Myocyte (in vitro differentiated cells): ENCODE measurements around the gene PGAP6. TPM values are rescaled to one million over a fixed set of nuclear protein-coding genes. Genes with fewer than 3 reads are reported as not detected.
A peak's percentile ranks its signal among the peaks of the same experiment; 100 is the strongest.
"Not testable (repeated sequence)": the region's sequence is repeated elsewhere in the genome, so short reads cannot be mapped to it uniquely, and the experiment has no call there.

Experiments
- DNase-seq: peaks from one replicate; pipeline ENCODE4 v3.0.0-alpha.2; 2012; ENCODE audit warnings: low read depth
- total RNA-seq: library from RNA; depleted of rRNA; stranded (reverse); fragments of >200 nt; gene quantifications from 2 replicates; pipeline ENCODE4 v1.2.3, GENCODE V29; 2014

The PGAP6 gene
- total RNA-seq, 1 donor from 2014 or later = 53.4 TPM

DNA sequence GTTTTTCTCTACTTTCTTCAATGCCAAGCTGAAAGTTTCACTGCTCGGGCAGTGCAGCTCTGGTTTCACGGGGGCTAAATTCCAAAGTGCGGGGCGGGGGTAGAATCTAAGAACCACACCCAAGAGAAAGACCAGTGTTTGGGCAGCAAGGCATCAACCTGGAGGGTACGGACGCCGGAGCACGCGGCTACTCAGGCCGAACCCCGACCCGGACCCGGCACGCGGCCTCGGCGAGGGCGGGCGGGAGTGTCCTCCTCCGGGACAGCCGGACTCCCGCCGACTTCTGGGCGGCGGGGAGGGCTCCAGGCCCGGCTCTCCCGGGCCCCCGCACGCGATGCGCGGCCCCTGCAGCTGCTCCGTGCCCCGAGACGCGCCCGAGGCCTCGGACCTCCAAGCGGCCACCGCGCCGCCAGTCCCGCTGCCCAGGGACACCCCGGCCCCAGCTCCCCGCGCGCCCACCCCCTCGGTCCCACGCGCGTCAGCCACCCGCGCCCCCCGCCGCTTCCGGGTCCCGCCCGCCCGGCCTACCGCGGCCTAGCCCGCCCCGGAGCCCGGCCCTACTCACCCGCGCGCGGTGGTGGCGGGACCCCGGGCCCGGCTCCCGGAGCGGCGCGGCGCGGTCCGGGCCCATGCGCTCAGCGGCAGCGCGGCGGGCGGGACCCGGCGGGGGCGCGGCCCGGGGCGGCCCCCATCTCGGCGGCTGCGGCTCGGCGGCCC lies 29.8 kb downstream of the PGAP6 start:
- DNase-seq = peak; percentile 44

DNA sequence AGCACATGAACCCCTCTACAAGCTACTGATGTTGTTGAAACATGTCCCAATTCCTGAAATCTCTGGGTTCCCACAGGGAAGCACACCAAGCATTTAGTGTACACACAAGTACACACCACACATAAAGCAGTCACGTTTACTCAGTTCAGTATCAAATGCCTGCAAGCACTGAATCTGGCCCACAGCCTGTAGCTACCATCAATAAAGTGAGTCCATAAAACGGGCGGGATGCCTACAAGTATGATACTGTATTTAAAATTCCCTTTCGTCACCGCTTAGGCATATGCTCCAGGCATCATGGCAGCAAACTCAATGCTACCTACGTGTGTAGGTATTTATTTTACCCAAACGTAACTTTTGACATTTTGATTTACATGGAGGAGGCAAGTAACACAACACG lies 31.6 kb downstream of the PGAP6 start:
- DNase-seq = no peak

DNA sequence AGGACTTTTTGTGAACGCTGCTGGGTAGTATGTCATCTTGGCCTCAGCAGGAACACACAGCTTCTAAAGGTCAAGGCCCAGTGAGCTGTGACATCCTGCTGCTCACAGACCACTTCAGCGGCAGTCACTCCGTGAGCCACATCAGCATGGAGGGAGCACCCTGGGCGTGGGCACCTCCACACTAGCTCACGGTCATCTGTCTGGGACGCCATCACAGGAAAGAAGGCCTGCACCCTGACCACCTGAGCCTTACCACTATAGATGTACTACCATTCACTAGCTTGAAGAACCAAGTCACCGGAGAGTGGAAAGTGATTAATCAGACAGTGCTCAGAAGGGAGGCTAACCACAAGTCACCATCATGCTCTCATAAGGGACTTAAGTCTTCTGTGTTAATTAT lies 32.6 kb downstream of the PGAP6 start:
- no peak for DNase-seq

DNA sequence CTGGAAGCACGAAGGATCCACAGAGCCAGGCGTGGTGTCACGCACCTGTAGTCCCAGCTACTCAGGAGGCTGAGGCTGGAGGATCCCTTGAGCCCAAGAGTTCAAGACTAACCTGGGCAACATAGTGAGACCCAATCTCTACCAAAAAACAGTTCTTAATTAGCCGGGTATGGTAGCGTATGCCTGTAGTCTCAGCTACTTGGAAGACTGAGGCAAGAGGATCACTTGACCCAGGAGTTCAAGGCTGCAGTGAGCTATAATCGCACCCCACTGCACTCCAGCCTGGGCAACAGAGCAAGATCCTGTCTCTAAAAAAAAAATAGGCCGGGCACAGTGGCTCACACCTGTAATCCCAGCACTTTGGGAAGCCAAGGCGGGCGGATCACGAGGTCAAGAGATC lies 33.3 kb downstream of the PGAP6 start:
- not testable (repeated sequence) for DNase-seq

DNA sequence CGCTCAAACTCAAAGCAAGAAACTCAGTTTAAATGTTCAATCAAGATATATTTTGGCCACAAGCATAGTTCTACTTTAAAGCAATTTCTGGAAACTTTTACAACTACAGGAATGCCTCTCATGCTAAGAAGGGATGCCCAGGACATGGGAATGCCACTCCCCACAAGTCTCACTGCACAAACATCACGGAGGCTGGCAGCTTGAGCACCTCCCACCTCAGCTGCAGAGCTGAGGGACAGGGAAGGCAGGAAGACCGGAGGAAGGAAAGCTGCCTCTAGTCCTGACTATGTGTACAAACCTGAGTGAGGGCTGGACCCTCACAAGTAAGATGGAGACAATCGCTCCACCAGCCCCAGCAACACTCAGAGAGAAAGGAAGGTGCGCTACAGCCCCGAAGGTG lies 34.6 kb downstream of the PGAP6 start:
- no peak for DNase-seq

DNA sequence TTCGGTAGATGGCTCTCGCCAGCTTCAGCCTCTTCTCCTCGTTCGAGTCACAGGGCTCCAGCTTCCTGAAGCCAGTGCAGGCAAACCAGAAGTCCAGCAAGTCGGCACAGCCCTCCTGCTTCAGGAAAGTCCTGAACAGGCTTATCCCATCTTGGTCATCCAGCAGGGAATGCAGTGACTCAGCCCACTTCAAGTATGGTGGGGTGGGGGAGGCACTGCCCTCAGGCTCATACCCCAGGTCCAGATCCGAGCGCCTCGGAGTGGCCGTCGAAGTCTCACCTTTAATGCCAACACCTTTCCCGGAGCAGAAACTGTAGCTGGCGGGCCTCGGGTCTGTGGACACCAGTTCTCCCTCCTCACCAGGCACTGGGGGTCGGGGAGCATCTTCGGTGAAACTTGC lies 35.2 kb downstream of the PGAP6 start:
- no peak for DNase-seq

DNA sequence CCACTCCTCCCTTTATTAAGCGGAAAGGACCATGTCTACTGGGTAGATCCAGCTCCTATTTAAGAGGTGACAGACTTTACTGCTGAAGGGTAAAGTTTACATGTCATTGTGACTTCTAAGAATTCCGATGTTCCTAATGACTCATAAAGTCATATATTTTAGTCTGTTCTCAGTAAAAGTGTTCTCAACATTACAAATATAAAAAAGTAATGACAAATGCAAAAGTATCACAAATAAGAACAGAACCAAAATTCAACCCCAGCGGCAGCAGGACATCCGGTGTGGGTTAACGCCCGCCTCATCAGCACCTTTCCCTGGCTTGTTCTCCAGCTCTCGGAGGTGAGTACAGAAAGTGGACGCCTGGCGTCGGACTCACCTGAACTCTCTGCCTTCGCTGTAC lies 36.0 kb downstream of the PGAP6 start:
- DNase-seq = no peak

DNA sequence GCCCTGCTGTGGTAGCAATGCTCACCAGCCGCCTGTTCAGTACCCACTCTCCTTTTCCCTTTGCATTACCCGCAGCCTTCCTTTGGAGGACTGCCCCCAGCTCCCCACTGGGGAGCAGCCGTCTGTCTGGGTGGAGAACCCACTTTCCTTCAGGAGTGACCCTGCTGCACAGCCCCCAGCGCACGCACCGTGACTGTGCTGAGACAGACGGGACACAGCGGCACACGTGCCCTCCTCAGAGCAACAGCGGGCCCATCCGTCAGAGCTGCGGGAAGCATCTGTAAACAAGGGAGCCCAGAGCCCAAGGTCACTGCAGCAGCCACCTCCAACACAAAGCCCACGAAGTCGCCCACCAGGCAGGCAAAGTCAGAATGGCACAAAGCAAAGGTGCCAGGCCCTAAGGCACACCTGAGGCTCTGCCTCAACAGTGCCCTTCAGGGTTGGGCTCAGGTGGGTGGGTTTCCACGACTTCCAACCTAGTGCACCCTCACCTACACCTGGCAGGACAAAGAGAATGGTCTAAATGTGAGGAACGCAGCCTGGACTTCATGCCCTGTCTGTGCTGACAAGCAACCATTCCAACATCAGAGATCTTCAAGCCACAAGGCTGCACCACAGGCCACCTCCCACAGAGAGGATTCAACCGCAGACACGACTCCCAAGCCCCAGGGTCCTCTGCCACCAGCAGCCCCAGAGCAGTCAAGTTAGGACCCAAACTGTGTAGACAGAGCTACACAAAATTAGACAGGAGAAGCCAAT lies 39.1 kb downstream of the PGAP6 start:
- no peak for DNase-seq

DNA sequence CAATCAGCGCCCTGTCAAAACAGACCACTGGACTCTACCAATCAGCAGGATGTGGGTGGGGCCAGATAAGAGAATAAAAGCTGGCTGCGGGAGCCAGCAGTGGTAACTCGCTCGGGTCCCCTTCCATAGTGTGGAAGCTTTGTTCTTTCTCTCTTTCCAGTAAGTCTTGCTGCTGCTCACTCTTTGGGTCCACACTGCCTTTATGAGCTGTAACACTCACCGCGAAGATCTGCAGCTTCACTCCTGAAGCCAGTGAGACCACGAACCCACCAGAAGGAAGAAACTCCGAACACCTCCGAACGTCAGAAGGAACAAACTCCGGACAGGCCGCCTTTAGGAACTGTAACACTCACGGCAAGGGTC lies 39.8 kb downstream of the PGAP6 start:
- DNase-seq = not testable (repeated sequence)

DNA sequence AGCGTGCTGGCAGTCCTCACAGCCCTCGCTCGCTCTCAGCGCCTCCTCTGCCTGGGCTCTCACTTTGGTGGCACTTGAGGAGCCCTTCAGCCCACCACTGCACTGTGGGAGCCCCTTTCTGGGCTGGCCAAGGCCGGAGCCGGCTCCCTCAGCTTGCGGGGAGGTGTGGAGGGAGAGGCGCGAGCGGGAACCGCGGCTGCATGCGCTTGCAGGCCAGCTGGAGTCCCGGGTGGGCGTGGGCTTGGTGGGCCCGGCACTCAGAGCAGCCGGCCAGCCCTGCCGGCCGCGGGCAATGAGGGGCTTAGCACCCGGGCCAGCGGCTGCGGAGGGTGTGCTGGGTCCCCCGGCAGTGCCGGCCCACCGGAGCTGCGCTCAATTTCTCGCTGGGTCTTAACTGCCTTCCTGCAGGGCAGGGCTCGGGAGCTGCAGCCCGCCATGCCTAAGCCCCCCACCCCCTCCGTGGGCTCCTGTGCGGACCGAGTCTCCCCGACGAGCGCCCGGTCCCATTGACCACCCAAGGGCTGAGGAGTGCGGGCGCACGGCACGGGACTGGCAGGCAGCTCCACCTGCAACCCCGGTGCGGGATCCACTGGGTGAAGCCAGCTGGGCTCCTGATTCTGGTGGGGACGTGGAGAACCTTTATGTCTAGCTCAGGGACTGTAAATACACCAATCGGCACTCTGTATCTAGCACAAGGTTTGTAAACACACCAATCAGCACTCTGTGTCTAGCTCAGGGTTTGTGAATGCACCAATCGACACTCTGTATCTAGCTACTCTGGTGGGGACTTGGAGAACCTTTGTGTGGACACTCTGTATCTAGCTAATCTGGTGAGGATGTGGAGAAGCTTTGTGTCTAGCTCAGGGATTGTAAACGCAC lies 40.4 kb downstream of the PGAP6 start:
- not testable (repeated sequence) for DNase-seq

DNA sequence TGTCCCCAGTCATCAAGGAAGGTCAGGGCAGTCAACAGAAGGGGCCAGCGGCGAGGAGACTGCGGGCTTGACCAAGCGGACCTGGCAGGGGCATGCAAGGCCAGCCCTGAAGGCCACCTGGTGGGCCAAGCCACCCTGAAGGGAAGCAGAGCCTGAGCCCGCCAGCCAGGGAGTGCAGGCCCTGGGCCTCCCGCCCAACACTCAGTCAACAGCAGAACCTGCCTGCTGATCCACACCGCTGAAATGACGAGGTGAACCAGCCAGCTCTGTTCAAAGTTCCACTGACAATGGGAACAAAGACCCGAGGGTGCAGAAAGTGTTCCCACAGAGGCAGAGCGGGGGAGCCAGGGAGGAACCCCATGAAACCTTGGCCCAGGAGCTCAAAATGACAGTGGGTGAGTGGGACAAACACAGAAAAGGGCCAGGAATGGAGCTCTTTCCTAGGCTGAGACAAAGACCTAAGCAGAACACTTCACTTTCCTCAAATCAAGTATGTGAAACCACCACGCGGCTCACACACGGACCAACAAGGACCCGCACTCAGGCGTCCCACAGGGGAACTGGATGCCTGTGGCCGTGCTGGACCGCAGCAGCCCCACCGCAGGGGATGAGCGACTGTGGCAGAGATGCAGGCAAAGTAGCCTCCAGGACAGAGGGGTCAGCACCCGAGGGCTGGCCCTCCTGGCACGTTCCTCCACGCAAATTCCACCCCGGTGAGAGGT lies 41.2 kb downstream of the PGAP6 start:
- DNase-seq = no peak

DNA sequence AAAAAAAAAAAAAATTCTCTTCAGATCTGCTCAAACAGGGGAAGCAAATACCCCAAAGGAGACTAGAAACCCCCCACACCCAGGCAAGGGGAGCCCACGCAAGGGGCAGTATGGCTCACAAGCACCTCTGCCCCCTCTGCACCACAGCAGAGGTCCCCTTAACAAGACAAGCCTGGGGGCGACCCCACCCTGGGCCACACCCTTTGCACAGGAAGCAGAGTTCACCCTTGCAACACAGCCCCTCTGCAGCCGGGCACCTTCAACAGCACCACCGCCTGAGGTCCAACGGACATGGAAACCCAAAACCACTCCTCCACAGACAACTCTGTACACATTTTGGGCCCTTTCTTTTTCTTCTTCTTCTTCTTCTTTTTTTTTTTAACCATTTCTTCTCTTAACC lies 42.1 kb downstream of the PGAP6 start:
- DNase-seq = no peak

DNA sequence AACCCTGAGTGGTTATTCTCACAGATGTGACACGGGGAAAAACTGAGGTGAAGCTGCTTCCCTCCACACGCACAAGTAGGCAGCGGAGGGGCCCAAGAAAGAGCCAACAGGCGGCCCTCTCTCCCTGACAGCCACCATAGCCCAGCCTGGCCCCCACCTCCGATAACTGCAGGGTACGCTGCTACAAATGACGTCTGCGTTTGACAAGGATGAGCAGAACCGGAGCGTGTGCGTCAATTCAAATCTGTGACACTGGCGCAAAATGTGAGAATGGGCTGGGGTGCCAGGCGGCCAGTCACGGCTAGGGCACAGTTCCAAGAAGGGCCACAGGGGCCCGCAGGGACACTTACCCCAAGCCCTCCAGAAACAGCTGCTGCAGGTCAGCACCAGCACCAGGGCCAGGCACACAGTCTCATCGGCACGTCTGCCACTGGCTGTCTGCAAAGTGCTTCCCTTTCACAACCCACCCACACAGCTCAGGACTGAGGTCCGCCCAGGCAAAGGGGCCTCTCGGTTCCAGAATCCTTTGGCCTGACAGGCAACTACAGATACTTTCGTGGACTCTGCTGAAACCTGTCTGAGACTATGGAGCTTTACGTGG lies 43.7 kb downstream of the PGAP6 start:
- no peak for DNase-seq

DNA sequence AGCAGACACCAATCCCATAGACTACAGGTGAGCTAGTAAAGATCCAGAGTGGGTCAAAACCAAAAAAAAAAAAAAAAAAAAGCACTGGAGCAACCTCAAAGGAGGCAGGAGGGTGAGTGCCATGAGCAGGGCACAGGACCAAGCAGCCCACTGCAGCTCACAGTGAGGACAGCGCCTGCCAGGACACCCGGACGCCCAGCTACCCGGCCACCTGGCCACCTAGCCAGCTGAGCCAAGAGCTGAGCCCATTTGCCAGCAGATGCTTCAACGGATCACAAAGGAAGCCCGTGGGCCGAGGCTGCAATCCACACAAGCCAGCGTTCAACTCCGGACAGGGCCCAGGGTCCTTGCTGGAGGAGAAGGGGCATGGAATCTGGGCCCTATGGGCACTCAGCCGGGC lies 44.3 kb downstream of the PGAP6 start:
- DNase-seq = no peak

DNA sequence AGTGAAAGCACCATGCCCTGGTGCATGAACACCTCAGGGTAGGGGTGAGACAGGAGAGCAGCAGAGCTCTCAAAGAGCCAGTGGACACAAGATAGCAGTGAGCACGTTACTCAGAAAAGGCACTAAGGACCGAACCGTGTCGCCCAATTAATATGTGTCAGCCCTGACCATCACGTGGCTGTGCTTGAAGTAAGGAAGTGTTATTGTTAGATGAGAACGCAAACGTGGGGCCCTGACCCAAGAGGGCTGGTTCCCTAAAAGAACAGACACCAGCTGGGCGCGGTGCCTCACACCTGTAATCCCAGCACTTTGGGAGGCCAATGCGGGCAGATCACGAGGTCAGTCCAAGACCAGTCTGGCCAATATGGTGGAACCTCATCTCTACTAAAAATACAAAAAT lies 45.5 kb downstream of the PGAP6 start:
- no peak for DNase-seq

DNA sequence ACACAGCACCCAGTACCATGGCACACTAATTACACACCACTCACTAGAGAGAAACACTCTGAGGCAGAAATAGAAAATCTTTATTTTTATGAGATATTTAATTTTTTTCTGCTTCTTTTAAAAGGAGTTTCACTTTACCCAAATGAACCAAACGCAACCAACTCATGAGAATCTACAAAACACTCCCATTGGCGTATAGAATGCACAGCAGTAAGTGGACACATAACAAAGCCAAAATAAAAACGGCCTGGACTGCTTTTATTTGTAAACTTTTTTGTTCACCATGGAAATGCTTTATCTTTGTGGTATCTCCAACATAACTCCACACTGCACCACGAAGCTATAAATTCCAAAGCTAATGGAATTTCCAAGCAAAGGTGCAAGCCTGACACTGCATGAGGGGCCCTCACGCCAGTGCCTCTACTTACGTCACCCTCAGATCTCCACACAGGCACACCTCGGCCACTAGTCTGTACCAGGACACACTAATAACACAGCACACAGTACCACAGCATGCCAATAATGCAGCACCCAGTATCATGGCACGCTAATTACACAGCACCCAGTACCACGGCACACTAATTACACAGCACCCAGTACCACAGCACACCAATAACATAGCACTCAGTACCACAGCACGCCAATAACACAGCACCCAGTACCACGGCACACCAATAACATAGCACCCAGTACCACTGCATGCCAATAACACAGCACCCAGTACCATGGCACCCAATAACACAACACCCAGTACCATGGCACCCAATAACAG lies 46.7 kb downstream of the PGAP6 start:
- DNase-seq = not testable (repeated sequence)

DNA sequence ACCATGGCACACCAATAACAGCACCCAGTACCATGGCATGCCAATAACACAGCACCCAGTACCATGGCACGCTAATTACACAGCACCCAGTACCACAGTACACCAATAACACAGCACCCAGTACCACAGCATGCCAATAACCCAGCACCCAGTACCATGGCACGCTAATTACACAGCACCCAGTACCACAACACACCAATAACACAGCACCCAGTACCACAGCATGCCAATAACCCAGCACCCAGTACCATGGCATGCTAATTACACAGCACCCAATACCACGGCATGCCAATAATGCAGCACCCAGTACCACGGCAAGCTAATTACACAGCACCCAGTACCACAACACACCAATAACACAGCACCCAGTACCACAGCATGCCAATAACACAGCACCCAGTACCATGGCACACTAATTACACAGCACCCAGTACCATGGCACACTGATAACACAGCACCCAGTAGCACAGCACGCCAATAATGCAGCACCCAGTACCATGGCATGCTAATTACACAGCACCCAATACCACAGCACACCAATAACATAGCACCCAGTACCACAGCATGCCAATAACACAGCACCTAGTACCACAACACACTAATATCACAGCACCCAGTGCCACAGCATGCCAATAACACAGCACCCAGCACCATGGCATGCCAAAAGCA lies 47.5 kb downstream of the PGAP6 start:
- DNase-seq = not testable (repeated sequence)

DNA sequence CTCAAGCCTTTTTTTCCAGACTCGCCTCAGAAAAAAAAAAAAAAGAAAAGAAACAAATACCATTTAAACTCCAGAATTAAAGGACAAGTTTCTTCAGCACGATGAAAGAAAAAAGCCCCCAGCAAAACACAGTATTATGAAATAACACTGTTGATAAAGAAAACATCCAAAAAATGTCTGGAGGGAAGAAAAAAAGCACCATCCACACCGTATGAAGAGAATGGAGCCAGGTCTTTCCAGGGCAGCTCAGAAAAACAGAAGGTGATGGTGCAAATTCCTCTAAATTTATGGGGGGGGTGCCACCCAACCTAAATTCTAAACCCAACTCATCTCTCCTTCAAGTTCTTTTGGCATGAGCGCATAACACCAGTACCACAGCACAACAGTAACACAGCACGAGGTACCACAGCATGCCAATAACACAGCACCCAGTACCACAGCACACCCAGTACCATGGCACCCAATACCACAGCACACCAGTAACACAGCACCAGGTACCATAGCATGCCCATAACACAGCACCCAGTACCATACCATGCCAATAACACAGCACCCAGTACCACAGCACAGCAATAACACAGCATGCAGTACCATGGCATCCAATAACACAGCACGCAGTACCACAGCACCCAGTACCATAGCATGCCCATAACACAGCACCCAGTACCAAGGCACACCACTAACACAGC lies 48.2 kb downstream of the PGAP6 start:
- DNase-seq = no peak
